Common myeloid progenitor, CD34-positive (primary cell): ENCODE measurements around the gene QDPR.

Source experiments
- CTCF ChIA-PET: fragments of 350-600 bp; sonication (Branson Sonifier 250); formaldehyde crosslinking; loops from one replicate; lab custom pipeline; 2021; ENCODE audit warnings: antibody characterized with exemption; lab: Charles Lee
- POLR2A ChIA-PET: fragments of 350-600 bp; sonication (Branson Sonifier 250); formaldehyde crosslinking; loops from one replicate; lab custom pipeline; 2021; ENCODE audit warnings: antibody characterized with exemption; lab: Charles Lee
- DNase-seq, 3 donors: peaks; one replicate each; pipeline versions ENCODE4 v3.0.0 to v3.0.0-alpha.2; 2013
- H3K27ac ChIP-seq, 2 experiments: 1 replicate in 1 of 2; 2 replicates in 1 of 2; pipeline ENCODE4 v1.7.0; 2013; ENCODE audit warnings: inconsistent platforms in 2 of 2, low read length in 2 of 2, mild to moderate bottlenecking in 2 of 2, low read depth in 1 of 2, moderate library complexity in 1 of 2; ENCODE audit not compliant: severe bottlenecking in 2 of 2, insufficient read depth in 1 of 2, poor library complexity in 1 of 2
- H3K27me3 ChIP-seq, 5 experiments: replicated peaks in 2 of 5; 1 replicate in 3 of 5; 2 replicates in 2 of 5; pipeline versions ENCODE4 v1.6.1 to v1.7.0; 2013; ENCODE audit warnings: low read length in 4 of 5, mild to moderate bottlenecking in 2 of 5, moderate library complexity in 2 of 5, inconsistent platforms in 1 of 5; ENCODE audit not compliant: insufficient read depth in 5 of 5, control insufficient read depth in 4 of 5
- H3K36me3 ChIP-seq, 4 experiments: 1 replicate in 2 of 4; 2 replicates in 2 of 4; pipeline versions ENCODE4 v1.6.1 to v1.7.0; 2013; ENCODE audit warnings: low read length in 3 of 4, control low read depth in 1 of 4, mild to moderate bottlenecking in 1 of 4; ENCODE audit not compliant: control insufficient read depth in 4 of 4, insufficient read depth in 4 of 4
- H3K4me1 ChIP-seq, 4 experiments: 1 replicate in 3 of 4; 2 replicates in 1 of 4; pipeline versions ENCODE4 v1.6.1 to v1.7.1; 2013; ENCODE audit warnings: low read length in 3 of 4, mild to moderate bottlenecking in 3 of 4, control low read depth in 1 of 4, inconsistent platforms in 1 of 4, moderate library complexity in 1 of 4; ENCODE audit not compliant: control insufficient read depth in 4 of 4, insufficient read depth in 4 of 4; ENCODE audit errors: control extremely low read depth in 1 of 4
- H3K4me3 ChIP-seq, 7 experiments: 1 replicate in 4 of 7; 2 replicates in 3 of 7; pipeline versions ENCODE4 v1.5.1 to v1.7.0; 2013; ENCODE audit warnings: mild to moderate bottlenecking in 7 of 7, low read length in 6 of 7, moderate library complexity in 6 of 7, inconsistent platforms in 2 of 7, low read depth in 2 of 7, control low read depth in 1 of 7; ENCODE audit not compliant: insufficient read depth in 4 of 7, control insufficient read depth in 1 of 7; ENCODE audit errors: extremely low read depth in 1 of 7
- H3K9me3 ChIP-seq, 5 experiments: 1 replicate in 4 of 5; 2 replicates in 1 of 5; pipeline versions ENCODE4 v1.6.1 to v1.7.1; 2013; ENCODE audit warnings: low read length in 4 of 5, mild to moderate bottlenecking in 2 of 5, inconsistent platforms in 1 of 5, low read depth in 1 of 5, moderate library complexity in 1 of 5; ENCODE audit not compliant: control insufficient read depth in 4 of 5, insufficient read depth in 2 of 5; ENCODE audit errors: control extremely low read depth in 1 of 5
- WGBS: methylation state at CpG from one replicate; pipeline ENCODE4 v1.1.5; 2013; ENCODE audit not compliant: insufficient coverage; 5-methylcytosine and 5-hydroxymethylcytosine counted together

The QDPR gene

DNA sequence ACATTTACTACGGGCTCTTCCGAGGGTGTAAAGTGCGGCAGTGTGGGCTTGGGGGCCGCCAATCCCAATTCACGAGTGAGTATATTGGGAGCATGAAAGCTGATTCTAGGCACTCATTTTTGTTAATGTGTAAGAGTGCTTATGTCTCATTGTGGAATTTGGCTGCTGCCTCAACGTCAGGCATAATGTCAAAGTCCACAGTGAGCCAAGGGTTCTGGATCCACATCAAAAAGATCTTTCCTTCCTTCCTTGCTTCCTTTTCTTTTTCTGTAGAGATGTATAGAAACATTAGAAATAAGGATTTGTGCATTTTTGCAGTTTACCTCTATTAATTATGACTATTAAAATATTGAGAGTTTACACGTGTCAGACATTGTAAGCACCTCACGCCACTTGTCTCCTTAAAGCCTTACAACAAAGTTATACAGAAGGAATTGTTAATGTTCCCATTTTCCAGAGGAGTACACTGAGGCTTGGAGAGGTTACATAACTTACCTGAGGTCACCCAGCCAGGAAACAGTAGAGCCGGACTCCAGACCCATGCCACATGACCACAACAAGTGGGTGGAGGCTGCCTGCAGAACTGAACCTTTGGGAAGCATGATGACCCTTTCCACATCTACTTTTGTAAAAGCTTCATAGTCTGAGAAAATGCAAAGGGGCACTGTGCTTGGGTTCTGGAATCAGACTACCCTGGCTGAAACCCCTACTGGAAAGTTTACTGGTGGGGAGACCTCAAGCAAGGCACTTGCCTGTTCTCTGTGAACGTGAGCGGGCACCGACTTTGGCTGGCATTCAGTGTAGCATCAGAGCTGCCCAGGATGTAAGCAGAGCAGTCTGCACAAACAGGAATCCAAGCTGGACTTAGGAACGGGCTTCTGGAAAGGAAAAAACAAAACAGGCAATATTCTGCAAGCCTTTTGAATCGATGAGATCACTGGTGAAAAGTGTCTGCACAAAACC is 3.8 kb upstream of the QDPR start:
- H3K27me3 ChIP-seq, result peaks cover 0 to 3% (median 0%) of the 10 kb centered on the region in 5 experiments
- no peak for DNase-seq
- CTCF ChIA-PET, result interaction anchor here (1.1 to 4.0 kb wide), 3 partner anchors 8 to 38 kb away, joined by 3 to 20 read pairs (median 3); no protein-coding TSS in a partner anchor

GRCh38 chr4:17514865-17515264 is 3.0 kb upstream of the QDPR start, which contains the start of gene CLRN2:
TSS of gene CLRN2 (plus strand) at chr4:17515165. CDS start at chr4:17515267, 102 bp downstream.
- no peak for DNase-seq
- Histone ChIP-seq H3K27ac (no peak within 1 kb of the TSS), H3K4me1 (peaks cover 9 to 23% (median 19%) of the 10 kb centered on the region in 4 experiments), H3K9me3 (no peaks in the 10 kb centered on the region), H3K4me3 (no peak within 1 kb of the TSS), H3K27me3 (peaks cover 0 to 3% (median 0%) of the 10 kb centered on the region in 5 experiments), H3K36me3 (peaks cover 0 to 6% (median 0%) of the 10 kb centered on the region in 4 experiments)
- 94% methylated on average over 8 of the region's 9 CpGs for WGBS
- POLR2A ChIA-PET, result no interaction called here
- CTCF ChIA-PET, result interaction anchor here (1.0 to 4.0 kb wide), 3 partner anchors 8 to 37 kb away, joined by 3 to 20 read pairs (median 3); no protein-coding TSS in a partner anchor

More for the DNA sequence above, 3.8 kb upstream of the QDPR start:
- no peak overlapping the region for H3K4me3 ChIP-seq
- H3K4me1 ChIP-seq, result peaks cover 9 to 19% (median 16%) of the 10 kb centered on the region in 4 experiments
- no peak overlapping the region for H3K27ac ChIP-seq
- H3K36me3 ChIP-seq, result no peaks in the 10 kb centered on the region
- no peaks in the 10 kb centered on the region for H3K9me3 ChIP-seq
- 90% methylated on average over 10 of the region's 14 CpGs for WGBS
- POLR2A ChIA-PET, result no interaction called here

DNA sequence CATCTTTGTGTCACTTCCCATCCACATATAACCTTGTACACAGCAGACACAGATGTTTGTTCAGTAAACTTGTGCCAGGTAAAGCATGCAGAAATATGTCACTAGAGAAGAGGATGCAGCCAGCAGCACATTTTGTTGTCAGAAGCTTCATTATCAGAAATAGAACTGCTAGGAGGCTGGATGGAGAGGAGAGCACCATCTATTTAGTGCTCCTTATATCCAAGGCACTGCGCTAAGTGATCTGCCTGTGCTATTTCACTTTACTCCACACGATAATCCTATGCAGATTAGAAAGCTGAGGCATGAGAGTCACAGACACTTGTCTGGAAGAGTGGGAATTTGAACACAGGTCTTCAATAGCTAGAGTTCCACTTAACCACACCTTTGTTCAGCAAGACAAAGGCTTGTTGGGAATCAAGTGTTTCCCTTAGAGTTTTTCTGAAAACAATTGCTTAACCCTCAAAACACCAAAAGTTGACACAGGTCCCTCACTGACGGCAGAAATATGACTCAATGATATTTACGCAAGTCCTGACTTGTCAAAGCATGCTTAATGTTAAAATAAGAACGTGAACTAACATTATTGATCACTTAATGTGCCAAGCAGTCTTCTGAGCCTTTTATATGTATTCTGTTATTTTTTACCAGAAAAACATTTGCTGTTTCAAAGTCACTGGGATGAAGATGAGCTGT is 1.2 kb upstream of the QDPR start:
- no peak for DNase-seq
- no peaks in the 10 kb centered on the region for H3K9me3 ChIP-seq
- CTCF ChIA-PET, result interaction anchor here (0.6 to 4.0 kb wide), 6 partner anchors 9 to 552 kb away, joined by 3 to 20 read pairs (median 4); no protein-coding TSS in a partner anchor
- 60% methylated on average over 1 of the region's 5 CpGs for WGBS
- peaks cover 0 to 3% (median 0%) of the 10 kb centered on the region in 5 experiments for H3K27me3 ChIP-seq
- H3K36me3 ChIP-seq, result peaks cover 0 to 10% (median 5%) of the 10 kb centered on the region in 4 experiments
- H3K27ac ChIP-seq, result no peak overlapping the region
- peaks cover 9 to 23% (median 19%) of the 10 kb centered on the region in 4 experiments for H3K4me1 ChIP-seq
- peak overlapping the region in 2 of 7 experiments; percentile 91 to 96 for H3K4me3 ChIP-seq
- POLR2A ChIA-PET, result no interaction called here

DNA sequence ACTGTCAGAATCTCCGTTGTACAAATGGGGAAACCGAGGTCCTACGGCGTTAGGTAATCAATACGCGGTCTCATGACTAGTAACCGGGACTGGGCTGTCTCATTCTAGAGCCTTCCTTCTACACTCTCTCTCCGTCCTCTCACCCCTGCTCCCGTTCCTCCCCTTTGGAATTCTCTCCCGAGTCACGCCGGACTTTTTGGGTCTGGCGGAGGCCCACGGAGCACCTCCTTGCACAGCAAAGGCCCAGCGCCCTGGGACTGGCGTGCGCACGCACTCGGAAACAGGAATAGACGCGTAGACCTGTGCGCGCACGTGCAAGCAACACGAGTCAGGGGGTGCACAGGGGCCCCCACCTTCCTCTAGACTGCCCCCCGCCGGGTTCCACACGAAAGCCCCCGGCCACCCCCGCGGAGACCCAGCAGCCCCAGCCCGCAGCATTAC is 361 bp downstream of the QDPR start:
- H3K4me1 ChIP-seq, result peaks cover 9 to 23% (median 19%) of the 10 kb centered on the region in 4 experiments
- under 1% methylated on average over 28 of the region's 32 CpGs for WGBS
- H3K27me3 ChIP-seq, result no peaks in the 10 kb centered on the region
- peak overlapping the region in 1 of 2 experiments; percentile 46 for H3K27ac ChIP-seq
- CTCF ChIA-PET, result interaction anchor here (1.3 to 4.0 kb wide), 4 partner anchors 8 to 296 kb away, joined by 3 to 20 read pairs (median 4); no protein-coding TSS in a partner anchor
- H3K9me3 ChIP-seq, result no peaks in the 10 kb centered on the region
- H3K36me3 ChIP-seq, result peaks cover 0 to 21% (median 12%) of the 10 kb centered on the region in 4 experiments
- peak in 2 of 3 donors; percentile 76 to 83 for DNase-seq
- peak overlapping the region; percentile 67 to 96 (median 82) for H3K4me3 ChIP-seq
- POLR2A ChIA-PET, result no interaction called here

- POLR2A ChIA-PET, result interaction anchor here (1.5 kb wide), 1 partner anchor 9 kb away, joined by 3 read pairs; no protein-coding TSS in a partner anchor
- DNase-seq, result no peak
- peaks cover 9 to 23% (median 19%) of the 10 kb centered on the region in 4 experiments for H3K4me1 ChIP-seq
- H3K4me3 ChIP-seq, result peak overlapping the region; percentile 12 to 96 (median 82)
- H3K9me3 ChIP-seq, result no peaks in the 10 kb centered on the region
- H3K36me3 ChIP-seq, result peaks cover 0 to 25% (median 14%) of the 10 kb centered on the region in 4 experiments
- H3K27ac ChIP-seq, result no peak overlapping the region
- WGBS, result 91% methylated on average over 5 of the region's 9 CpGs
- no peaks in the 10 kb centered on the region for H3K27me3 ChIP-seq
- CTCF ChIA-PET, result interaction anchor here (0.9 to 1.7 kb wide), 3 partner anchors 9 to 125 kb away, joined by 3 to 5 read pairs (median 4); no protein-coding TSS in a partner anchor
Measured at GRCh38 chr4:17511051-17511450, 839 bp downstream of the QDPR start.

DNA sequence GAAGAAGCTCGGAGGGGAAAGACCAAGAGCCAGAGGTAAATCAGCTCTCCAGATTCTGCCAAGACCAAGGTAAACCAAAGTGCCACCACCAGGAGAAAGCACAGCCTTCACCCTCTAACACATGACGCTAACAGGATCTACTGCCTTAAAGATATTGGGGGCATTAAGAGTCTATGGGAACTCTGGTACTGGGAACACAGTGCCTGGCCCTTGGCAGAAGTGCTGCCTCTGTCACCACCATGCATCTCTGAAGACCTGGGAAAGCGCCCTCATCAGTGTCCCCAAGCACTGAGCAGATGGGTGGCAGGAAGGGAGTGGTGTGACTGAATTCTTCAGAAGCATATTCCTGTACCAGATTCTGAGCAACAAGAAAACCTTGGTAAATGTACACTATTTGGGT is 1.3 kb downstream of the QDPR start:
- peaks cover 0 to 30% (median 16%) of the 10 kb centered on the region in 4 experiments for H3K36me3 ChIP-seq
- H3K27ac ChIP-seq, result no peak overlapping the region
- H3K27me3 ChIP-seq, result no peaks in the 10 kb centered on the region
- 90% methylated on average over 2 of the region's 3 CpGs for WGBS
- H3K4me1 ChIP-seq, result peaks cover 9 to 23% (median 19%) of the 10 kb centered on the region in 4 experiments
- H3K9me3 ChIP-seq, result no peaks in the 10 kb centered on the region
- ChIA-PET CTCF (interaction anchor here (0.9 to 1.7 kb wide), 4 partner anchors 9 to 126 kb away, joined by 3 to 5 read pairs (median 4); no protein-coding TSS in a partner anchor), POLR2A (interaction anchor here (1.5 kb wide), 1 partner anchor 9 kb away, joined by 3 read pairs; no protein-coding TSS in a partner anchor)
- peak overlapping the region in 4 of 7 experiments; percentile 80 to 96 (median 90) for H3K4me3 ChIP-seq
- peak in 1 of 3 donors; percentile 4 for DNase-seq
